IMR-90 (cell line): Measurements from ENCODE around the gene CANX.

Experiments
- POLR2A ChIP-seq: IDR thresholded peaks from 2 replicates; pipeline ENCODE4 v1.6.1; 2012; ENCODE audit warnings: mild to moderate bottlenecking, low read depth, low read length
- RAD21 ChIP-seq: IDR thresholded peaks from 2 replicates; pipeline ENCODE4 v1.6.1; 2012; ENCODE audit warnings: low read length, improper control_type of control experiment
- TF ChIP-seq, protein P1 (sequence below): conservative IDR thresholded peaks from 2 replicates; pipeline ENCODE4 v1.5.1; 2012; ENCODE audit warnings: mild to moderate bottlenecking, low read depth, low read length, improper control_type of control experiment

DNA sequence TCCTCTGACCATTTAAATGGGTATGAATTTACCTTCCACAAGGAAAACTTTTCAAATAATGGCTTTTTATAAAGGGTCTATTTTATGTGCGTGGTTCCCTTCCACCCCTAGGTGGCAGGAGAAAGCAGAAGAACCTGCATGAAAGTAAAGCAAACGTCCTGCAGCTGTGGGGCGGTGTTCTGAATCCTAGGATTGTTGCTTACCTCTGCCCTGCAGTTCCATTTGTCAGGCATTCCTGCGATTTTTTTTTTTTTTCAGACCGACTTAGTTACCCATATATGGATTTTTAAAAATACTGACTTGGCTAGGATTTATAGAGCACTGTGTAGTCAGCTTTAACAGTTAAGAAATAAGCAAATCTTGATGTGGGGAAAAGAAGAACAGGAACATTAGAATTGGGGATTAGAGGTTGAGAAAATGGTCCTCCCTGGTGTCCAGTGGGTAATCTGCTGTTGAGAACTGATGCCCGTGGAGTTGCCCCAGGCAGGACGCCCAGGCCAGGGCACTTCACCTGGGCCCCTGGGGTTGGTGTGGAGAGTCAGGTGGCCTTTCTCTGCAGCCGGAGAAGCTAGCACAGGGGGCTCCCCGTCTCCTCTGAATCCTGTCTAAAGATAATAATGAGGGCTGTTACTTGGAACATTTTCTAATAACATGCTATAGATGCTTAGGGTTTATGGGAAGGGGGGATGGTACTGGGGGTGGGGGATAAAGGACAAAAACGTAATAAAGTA is 64.6 kb downstream of the CANX start:
- TF ChIP-seq, protein P1, sequence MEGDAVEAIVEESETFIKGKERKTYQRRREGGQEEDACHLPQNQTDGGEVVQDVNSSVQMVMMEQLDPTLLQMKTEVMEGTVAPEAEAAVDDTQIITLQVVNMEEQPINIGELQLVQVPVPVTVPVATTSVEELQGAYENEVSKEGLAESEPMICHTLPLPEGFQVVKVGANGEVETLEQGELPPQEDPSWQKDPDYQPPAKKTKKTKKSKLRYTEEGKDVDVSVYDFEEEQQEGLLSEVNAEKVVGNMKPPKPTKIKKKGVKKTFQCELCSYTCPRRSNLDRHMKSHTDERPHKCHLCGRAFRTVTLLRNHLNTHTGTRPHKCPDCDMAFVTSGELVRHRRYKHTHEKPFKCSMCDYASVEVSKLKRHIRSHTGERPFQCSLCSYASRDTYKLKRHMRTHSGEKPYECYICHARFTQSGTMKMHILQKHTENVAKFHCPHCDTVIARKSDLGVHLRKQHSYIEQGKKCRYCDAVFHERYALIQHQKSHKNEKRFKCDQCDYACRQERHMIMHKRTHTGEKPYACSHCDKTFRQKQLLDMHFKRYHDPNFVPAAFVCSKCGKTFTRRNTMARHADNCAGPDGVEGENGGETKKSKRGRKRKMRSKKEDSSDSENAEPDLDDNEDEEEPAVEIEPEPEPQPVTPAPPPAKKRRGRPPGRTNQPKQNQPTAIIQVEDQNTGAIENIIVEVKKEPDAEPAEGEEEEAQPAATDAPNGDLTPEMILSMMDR, result peak; percentile 93
- TF ChIP-seq POLR2A (no peak), RAD21 (peak; percentile 72)
